HepG2 (cell line): ENCODE results near the gene CIBAR2. TPM values are rescaled to one million over a fixed set of nuclear protein-coding genes. Genes with fewer than 3 reads are reported as not detected.

Experiments used
- ATAC-seq: fragments of 200-7000 bp; cut with Tn5 transposase; 3 replicates; pipeline ENCODE4 v1.9.1; 2020; ENCODE audit warnings: mild to moderate bottlenecking, moderate library complexity
- BruUV-seq: library from RNA; stranded (reverse); fragments of 400-500 nt; replicated peaks from 2 replicates; lab custom pipeline; 2021; lab: Mats Ljungman, UMichigan
- CTCF ChIA-PET: fragments of 300-600 bp; formaldehyde crosslinking; extraction: SDS; loops from one replicate; lab custom pipeline; 2021; ENCODE audit warnings: low total read pairs, inconsistent platforms, low intra/inter-chr PET ratio; lab: Yijun Ruan, JAX
- POLR2A ChIA-PET: fragments of 350-600 bp; sonication (Branson Sonifier 250); formaldehyde crosslinking; loops from one replicate; lab custom pipeline; 2020; ENCODE audit warnings: antibody characterized with exemption, inconsistent platforms; lab: Yijun Ruan, JAX
- DNase-seq: peaks from one replicate; pipeline ENCODE4 v3.0.0-alpha.2; 2015; ENCODE audit warnings: low spot score
- FAIRE-seq: peaks from 3 replicates; lab custom pipeline; 2011; peaks lifted over from hg19 to GRCh38; lab: Jason Lieb, UNC
- H2AFZ ChIP-seq: one replicate; pipeline ENCODE4 v1.6.1; 2011; ENCODE audit warnings: low read length, inconsistent platforms
- H3K27ac ChIP-seq: fragments of 300-600 bp; 3 replicates; pipeline ENCODE4 v1.8.0; 2011; ENCODE audit warnings: mixed run types, mild to moderate bottlenecking, mixed read lengths, low read length, inconsistent platforms; ENCODE audit not compliant: insufficient read depth; ENCODE audit errors: extremely low read length
- H3K27me3 ChIP-seq, 2 experiments: fragments of 200-600 bp in 1 of 2; 2 replicates in 1 of 2; 3 replicates in 1 of 2; pipeline versions ENCODE4 v1.6.0 to v1.8.0; 2011; ENCODE audit warnings: low read length in 2 of 2, mild to moderate bottlenecking in 2 of 2, moderate library complexity in 2 of 2, inconsistent platforms in 1 of 2; ENCODE audit not compliant: insufficient read depth in 2 of 2, control insufficient read depth in 1 of 2
- H3K36me3 ChIP-seq, 2 experiments: fragments of 200-600 bp in 1 of 2; replicated peaks in 1 of 2; 2 replicates in 1 of 2; 3 replicates in 1 of 2; pipeline versions ENCODE4 v1.5.1 to v1.8.0; 2011; ENCODE audit warnings: low read length in 2 of 2, inconsistent platforms in 1 of 2; ENCODE audit not compliant: insufficient read depth in 2 of 2, control insufficient read depth in 1 of 2
- H3K4me1 ChIP-seq: 2 replicates; pipeline ENCODE4 v1.5.1; 2012; ENCODE audit warnings: low read length, inconsistent platforms; ENCODE audit not compliant: insufficient read depth
- H3K4me2 ChIP-seq: 2 replicates; pipeline ENCODE4 v1.6.0; 2011; ENCODE audit warnings: low read depth, low read length, inconsistent platforms
- H3K4me3 ChIP-seq, 3 experiments: fragments of 200-600 bp in 1 of 3; sonication (generic), shearing (Covaris generic) in 1 of 3; replicated peaks in 1 of 3; 2 replicates each; pipeline ENCODE4 v1.5.1; 2011 to 2016; ENCODE audit warnings: low read length in 3 of 3, inconsistent platforms in 2 of 3, low read depth in 2 of 3, mild to moderate bottlenecking in 2 of 3, control low read depth in 1 of 3, mixed read lengths in 1 of 3; ENCODE audit not compliant: insufficient read depth in 1 of 3
- H3K79me2 ChIP-seq: one replicate; pipeline ENCODE4 v1.6.1; 2011; ENCODE audit warnings: low read length, inconsistent platforms; ENCODE audit not compliant: insufficient read depth
- H3K9ac ChIP-seq: 2 replicates; pipeline ENCODE4 v1.6.0; 2011; ENCODE audit warnings: mild to moderate bottlenecking, low read depth, low read length, inconsistent platforms; ENCODE audit not compliant: insufficient read depth
- H3K9me3 ChIP-seq: 2 replicates; pipeline ENCODE4 v1.5.1; 2012; ENCODE audit warnings: mild to moderate bottlenecking, low read length
- H4K20me1 ChIP-seq: 2 replicates; pipeline ENCODE4 v1.6.0; 2011; ENCODE audit warnings: inconsistent platforms, mild to moderate bottlenecking, low read length, moderate library complexity; ENCODE audit not compliant: insufficient read depth
- DMAP1 ChIP-seq: IDR thresholded peaks from 2 replicates; pipeline ENCODE4 v1.6.1; 2016
- FOXK1 ChIP-seq: sonication (generic); formaldehyde crosslinking; IDR thresholded peaks from 2 replicates; pipeline ENCODE4 v1.4.0; 2020; ENCODE audit warnings: low read depth, missing genetic modification reagents, borderline replicate concordance
- HDAC2 ChIP-seq: sonication (generic); formaldehyde crosslinking; IDR thresholded peaks from 2 replicates; pipeline ENCODE4 v1.4.0; 2020; ENCODE audit warnings: missing genetic modification reagents
- KLF16 ChIP-seq, 2 experiments: sonication (generic) in 1 of 2; formaldehyde crosslinking in 1 of 2; IDR thresholded peaks; 2 replicates each; pipeline versions ENCODE4 v1.6.1 to v1.8.0; 2016 to 2023; ENCODE audit warnings: missing genetic modification reagents in 2 of 2, missing compliant biosample characterization in 1 of 2
- NFAT5 ChIP-seq: sonication (generic); formaldehyde crosslinking; IDR thresholded peaks from 2 replicates; pipeline ENCODE4 v1.4.0; 2020; ENCODE audit warnings: missing genetic modification reagents
- ZNF317 ChIP-seq: sonication (generic); formaldehyde crosslinking; IDR thresholded peaks from 2 replicates; pipeline ENCODE4 v1.5.0; 2020; ENCODE audit warnings: mild to moderate bottlenecking, missing genetic modification reagents
- ZNF543 ChIP-seq: sonication (generic); formaldehyde crosslinking; IDR thresholded peaks from 2 replicates; pipeline ENCODE4 v1.4.0; 2020; ENCODE audit warnings: mild to moderate bottlenecking, missing genetic modification reagents
- ZNF569 ChIP-seq: sonication (generic); formaldehyde crosslinking; IDR thresholded peaks from 2 replicates; pipeline ENCODE4 v1.5.0; 2020; ENCODE audit warnings: mild to moderate bottlenecking, missing genetic modification reagents, moderate library complexity, borderline replicate concordance
- ZNF616 ChIP-seq: sonication (generic); formaldehyde crosslinking; IDR thresholded peaks from 2 replicates; pipeline ENCODE4 v1.5.0; 2020; ENCODE audit warnings: low read depth, mild to moderate bottlenecking, missing genetic modification reagents
- ZNF703 ChIP-seq: sonication (generic); formaldehyde crosslinking; IDR thresholded peaks from 2 replicates; pipeline ENCODE4 v1.5.1; 2020; ENCODE audit warnings: missing genetic modification reagents, mild to moderate bottlenecking, moderate library complexity, borderline replicate concordance
- ZNF724P ChIP-seq: sonication (generic); formaldehyde crosslinking; IDR thresholded peaks from 2 replicates; pipeline ENCODE4 v1.8.0; 2022; ENCODE audit warnings: missing genetic modification reagents, borderline replicate concordance
- ZNF775 ChIP-seq: sonication (generic); formaldehyde crosslinking; IDR thresholded peaks from 2 replicates; pipeline ENCODE4 v1.4.0; 2020; ENCODE audit warnings: missing genetic modification reagents, mild to moderate bottlenecking, moderate library complexity, borderline replicate concordance
- WGBS: methylation state at CpG from one replicate; pipeline ENCODE4 v1.1.6; 2017; ENCODE audit warnings: low lambda C conversion rate; 5-methylcytosine and 5-hydroxymethylcytosine counted together
- in situ Hi-C: cut with HindIII; loops from 2 replicates; pipeline ENCODE4 v1.10.0; 2017; ENCODE audit warnings: low pct_unique_long_range_greater_than_20kb; ENCODE audit not compliant: extremely low pct_ligation_motif_present
- intact Hi-C: fragments of 100-400 bp; cut with micrococcal nuclease; formaldehyde crosslinking; loops from one replicate; pipeline ENCODE4 v1.10.0; 2022; ENCODE audit not compliant: unreplicated experiment
- polyA plus RNA-seq, 8 experiments: library from polyadenylated mRNA; depleted of rRNA in 3 of 8; stranded (reverse) in 7 of 8; unstranded in 1 of 8; fragments of >200 nt; fragmentation: Illumina TruSeq in 4 of 8; extraction: Trizol in 4 of 8; gene quantifications; 2 replicates each; pipeline versions ENCODE4 v1.2.1 to v1.2.3, GENCODE V29; 2011 to 2016; ENCODE audit warnings: low read depth in 4 of 8, missing spikeins in 1 of 8, mixed read lengths in 1 of 8; ENCODE audit not compliant: insufficient read depth in 1 of 8
- total RNA-seq, 5 experiments: library from RNA; depleted of rRNA; stranded (reverse); fragments of >200 nt; fragmentation: Illumina TruSeq; extraction: Trizol; gene quantifications; 2 replicates each; pipeline ENCODE4 v1.2.3, GENCODE V29; 2016; ENCODE audit warnings: low read depth in 1 of 5
- TF ChIP-seq, protein P1 (sequence below), 2 experiments: IDR thresholded peaks; 2 replicates each; pipeline ENCODE4 v1.6.1; 2011 to 2012; ENCODE audit warnings: low read length in 2 of 2, borderline replicate concordance in 1 of 2, low read depth in 1 of 2, mild to moderate bottlenecking in 1 of 2, moderate library complexity in 1 of 2

CIBAR2 gene
- total and polyA plus RNA-seq, 2 of the 13 experiments (the other 11 are each of a cell fraction or from before 2014, with no cell fraction given) = not detected

GRCh38 chr16:85141491-85142128, 29.3 kb upstream of the CIBAR2 start:
- in situ Hi-C loops (no loop called here), intact Hi-C loops (no loop called here)
- ATAC-seq = peak; percentile 3
- no peak overlapping the region for H2AFZ ChIP-seq
- BruUV-seq = no TSS peak
- H3K4me3 ChIP-seq = peak overlapping the region; percentile 2 to 59 (median 21); a peak in 3 of 6 replicates
- no peaks in the 10 kb centered on the region for H3K36me3 ChIP-seq
- DNase-seq = peak; percentile 43
- H3K4me1 ChIP-seq = peaks cover 98% of the 10 kb centered on the region
- peak overlapping the region; percentile 77 for H3K4me2 ChIP-seq
- FAIRE-seq = peak; percentile 68
- no peaks in the 10 kb centered on the region for H3K79me2 ChIP-seq
- H3K9me3 ChIP-seq = no peaks in the 10 kb centered on the region
- WGBS = 0% methylated on average over 14 of the region's 17 CpGs
- POLR2A ChIA-PET = interaction anchor here (0.8 to 11.3 kb wide), 9 partner anchors 8 to 31 kb away, joined by 3 to 293 read pairs (median 4); no protein-coding TSS in a partner anchor
- CTCF ChIA-PET = interaction anchor here (1.4 kb wide), 1 partner anchor 31 kb away, joined by 4 read pairs; no protein-coding TSS in a partner anchor
- H3K9ac ChIP-seq = no peak overlapping the region
- no peaks in the 10 kb centered on the region for H4K20me1 ChIP-seq
- no peak overlapping the region for H3K27ac ChIP-seq
- peaks cover 0 to 43% of the 10 kb centered on the region in 2 experiments for H3K27me3 ChIP-seq
- no peak for TF ChIP-seq DMAP1 (CRISPR knock-in tag)
- 0 out of 2 replicates have a peak, but pooled peaks have one; percentile 19 for TF ChIP-seq ZNF775 (CRISPR knock-in tag)
- TF ChIP-seq ZNF703 (CRISPR knock-in tag) = no peak
- TF ChIP-seq NFAT5 (CRISPR knock-in tag) = no peak
- no peak for TF ChIP-seq FOXK1 (CRISPR knock-in tag)
- peak; percentile 11; the same call in 1 of the 2 replicates for TF ChIP-seq HDAC2 (CRISPR knock-in tag)
- no peak for TF ChIP-seq ZNF616 (CRISPR knock-in tag)
- TF ChIP-seq, protein P1, sequence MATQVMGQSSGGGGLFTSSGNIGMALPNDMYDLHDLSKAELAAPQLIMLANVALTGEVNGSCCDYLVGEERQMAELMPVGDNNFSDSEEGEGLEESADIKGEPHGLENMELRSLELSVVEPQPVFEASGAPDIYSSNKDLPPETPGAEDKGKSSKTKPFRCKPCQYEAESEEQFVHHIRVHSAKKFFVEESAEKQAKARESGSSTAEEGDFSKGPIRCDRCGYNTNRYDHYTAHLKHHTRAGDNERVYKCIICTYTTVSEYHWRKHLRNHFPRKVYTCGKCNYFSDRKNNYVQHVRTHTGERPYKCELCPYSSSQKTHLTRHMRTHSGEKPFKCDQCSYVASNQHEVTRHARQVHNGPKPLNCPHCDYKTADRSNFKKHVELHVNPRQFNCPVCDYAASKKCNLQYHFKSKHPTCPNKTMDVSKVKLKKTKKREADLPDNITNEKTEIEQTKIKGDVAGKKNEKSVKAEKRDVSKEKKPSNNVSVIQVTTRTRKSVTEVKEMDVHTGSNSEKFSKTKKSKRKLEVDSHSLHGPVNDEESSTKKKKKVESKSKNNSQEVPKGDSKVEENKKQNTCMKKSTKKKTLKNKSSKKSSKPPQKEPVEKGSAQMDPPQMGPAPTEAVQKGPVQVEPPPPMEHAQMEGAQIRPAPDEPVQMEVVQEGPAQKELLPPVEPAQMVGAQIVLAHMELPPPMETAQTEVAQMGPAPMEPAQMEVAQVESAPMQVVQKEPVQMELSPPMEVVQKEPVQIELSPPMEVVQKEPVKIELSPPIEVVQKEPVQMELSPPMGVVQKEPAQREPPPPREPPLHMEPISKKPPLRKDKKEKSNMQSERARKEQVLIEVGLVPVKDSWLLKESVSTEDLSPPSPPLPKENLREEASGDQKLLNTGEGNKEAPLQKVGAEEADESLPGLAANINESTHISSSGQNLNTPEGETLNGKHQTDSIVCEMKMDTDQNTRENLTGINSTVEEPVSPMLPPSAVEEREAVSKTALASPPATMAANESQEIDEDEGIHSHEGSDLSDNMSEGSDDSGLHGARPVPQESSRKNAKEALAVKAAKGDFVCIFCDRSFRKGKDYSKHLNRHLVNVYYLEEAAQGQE (IDR thresholded peaks at IDR 0.05; ENCODE audit: borderline replicate concordance in 1 of 2, low read depth in 1 of 2, low read length in 2 of 2) = no peak
- no peak for TF ChIP-seq ZNF317
- peak in 1 of 2 experiments; percentile 20; a peak in 1 of 4 replicates for TF ChIP-seq KLF16 (CRISPR knock-in tag; IDR thresholded peaks at IDR 0.05)
- TF ChIP-seq ZNF724P (CRISPR knock-in tag) = no peak
- no peak for TF ChIP-seq ZNF569 (CRISPR knock-in tag)
- peak; percentile 61; the same call in 1 of the 2 replicates for TF ChIP-seq ZNF543 (CRISPR knock-in tag)
